GM12891 (cell line): ENCODE measurements around the gene CARD9.

Experiments
- PAX5 ChIP-seq: IDR thresholded peaks from 2 replicates; pipeline ENCODE4 v1.6.1; 2011; ENCODE audit warnings: low read length, moderate library complexity, mild to moderate bottlenecking; ENCODE audit not compliant: insufficient read depth, severe bottlenecking
- POLR2AphosphoS5 ChIP-seq: IDR thresholded peaks from 2 replicates; pipeline ENCODE4 v1.6.1; 2011; ENCODE audit warnings: low read depth, low read length, control low read depth

DNA sequence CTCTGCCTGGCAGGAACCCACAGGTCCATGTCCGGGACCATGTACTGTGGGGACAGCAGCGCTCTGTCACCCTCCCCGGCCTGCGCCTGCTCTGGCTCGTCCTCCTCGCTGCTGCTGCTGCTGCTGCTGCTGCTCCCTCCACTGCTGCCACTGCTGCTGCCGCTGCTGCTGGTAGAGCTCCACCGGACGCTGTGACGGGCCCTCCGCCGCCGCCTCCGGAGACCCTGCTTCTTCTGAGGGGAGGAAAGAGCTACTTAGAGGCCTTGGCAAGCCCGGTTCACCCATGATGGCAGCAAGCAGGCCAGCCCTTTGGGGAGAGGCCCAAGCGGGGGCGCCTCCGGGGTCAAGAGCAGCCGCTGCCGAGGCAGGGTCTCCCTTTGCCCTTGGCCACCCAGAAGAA lies 10.0 kb upstream of the CARD9 start:
- TF ChIP-seq PAX5 (no peak), POLR2AphosphoS5 (no peak)
